CD4-positive, alpha-beta T cell treated with Interleukin-15 for 4 hours (primary cell): ENCODE data around the gene GGTLC3.
"Not testable (repeated sequence)": the region's sequence is repeated elsewhere in the genome, so short reads cannot be mapped to it uniquely, and the experiment has no call there.

Experiments used
- DNase-seq: peaks from one replicate; pipeline ENCODE4 v3.0.0-alpha.2; 2020; ENCODE audit warnings: low spot score

The GGTLC3 gene

GRCh38 chr22:18513454-18513853 is 4.5 kb downstream of the GGTLC3 start:
- DNase-seq = not testable (repeated sequence)

GRCh38 chr22:18512378-18512777 is 5.6 kb downstream of the GGTLC3 start:
- DNase-seq = not testable (repeated sequence)

DNA sequence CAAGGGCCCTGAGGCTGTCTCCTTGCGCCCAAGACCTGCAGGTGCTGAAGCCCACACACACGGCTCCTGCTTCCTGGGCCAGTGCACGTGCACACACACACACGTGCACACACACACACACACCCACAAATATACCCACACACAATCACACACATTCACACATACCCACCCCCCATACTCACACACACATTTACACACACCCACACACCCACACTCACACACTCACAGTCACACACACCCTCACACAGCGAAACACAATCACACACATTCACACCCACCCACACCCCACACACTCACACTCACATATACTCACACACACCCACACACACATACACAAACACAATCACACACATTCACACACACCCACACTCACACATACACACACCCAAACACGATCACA is 6.6 kb downstream of the GGTLC3 start:
- not testable (repeated sequence) for DNase-seq

- not testable (repeated sequence) for DNase-seq
These were observed 21.7 kb downstream of the GGTLC3 start for GRCh38 chr22:18496227-18496626.
